Rectal smooth muscle tissue (tissue), 1 donor: ENCODE results near the gene RAP1GDS1.
"Not testable (repeated sequence)": the region's sequence is repeated elsewhere in the genome, so short reads cannot be mapped to it uniquely, and the experiment has no call there.

Experiments
- H3K27ac ChIP-seq: one replicate; pipeline ENCODE4 v1.7.0; 2013; ENCODE audit warnings: low read depth, low read length, inconsistent platforms
- H3K27me3 ChIP-seq: one replicate; pipeline ENCODE4 v1.7.0; 2013; ENCODE audit warnings: low read length; ENCODE audit not compliant: control insufficient read depth, insufficient read depth
- H3K36me3 ChIP-seq: one replicate; pipeline ENCODE4 v1.7.0; 2013; ENCODE audit warnings: low read length; ENCODE audit not compliant: control insufficient read depth, insufficient read depth
- H3K4me1 ChIP-seq: one replicate; pipeline ENCODE4 v1.7.0; 2013; ENCODE audit warnings: low read length; ENCODE audit not compliant: control insufficient read depth, insufficient read depth
- H3K4me3 ChIP-seq: one replicate; pipeline ENCODE4 v1.7.0; 2013; ENCODE audit warnings: low read length
- H3K9ac ChIP-seq: one replicate; pipeline ENCODE4 v1.7.0; 2013; ENCODE audit warnings: low read length

RAP1GDS1 gene

GRCh38 chr4:98293104-98293887, 32.1 kb downstream of the RAP1GDS1 start:
- Histone ChIP-seq H3K27ac (no peak overlapping the region), H3K9ac (no peak overlapping the region), H3K4me3 (no peak overlapping the region), H3K4me1 (no peaks in the 10 kb centered on the region), H3K27me3 (no peaks in the 10 kb centered on the region), H3K36me3 (no peaks in the 10 kb centered on the region)

DNA sequence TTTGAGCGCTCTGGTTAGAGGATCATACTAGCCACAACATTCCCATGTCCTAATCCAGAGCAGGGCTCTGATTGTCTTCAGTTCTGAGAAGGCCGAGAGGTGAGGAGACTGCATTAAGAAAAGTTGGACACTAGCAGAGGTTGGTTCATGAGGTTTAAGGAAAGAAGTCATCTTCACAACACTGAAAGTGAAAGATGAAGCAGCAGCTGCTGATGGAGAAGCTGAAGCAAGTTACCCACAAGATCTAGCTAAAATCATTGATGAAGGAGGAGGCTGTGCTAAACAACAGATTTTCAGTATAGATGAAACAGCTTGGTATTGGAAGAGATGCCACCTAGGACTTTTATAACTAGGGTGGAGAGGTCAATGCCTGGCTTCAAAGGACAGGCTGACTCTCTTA, 36.8 kb downstream of the RAP1GDS1 start:
- Histone ChIP-seq H3K36me3 (no peaks in the 10 kb centered on the region), H3K4me1 (no peaks in the 10 kb centered on the region), H3K27ac (no peak overlapping the region)

GRCh38 chr4:98300706-98301105, 39.5 kb downstream of the RAP1GDS1 start:
- H3K27ac ChIP-seq, result no peak overlapping the region
- H3K27me3 ChIP-seq, result no peaks in the 10 kb centered on the region
- no peak overlapping the region for H3K9ac ChIP-seq
- H3K4me1 ChIP-seq, result no peaks in the 10 kb centered on the region
- no peaks in the 10 kb centered on the region for H3K36me3 ChIP-seq
- no peak overlapping the region for H3K4me3 ChIP-seq

More for the DNA sequence above, 36.8 kb downstream of the RAP1GDS1 start:
- no peak overlapping the region for H3K9ac ChIP-seq
- H3K4me3 ChIP-seq, result no peak overlapping the region
- H3K27me3 ChIP-seq, result no peaks in the 10 kb centered on the region

DNA sequence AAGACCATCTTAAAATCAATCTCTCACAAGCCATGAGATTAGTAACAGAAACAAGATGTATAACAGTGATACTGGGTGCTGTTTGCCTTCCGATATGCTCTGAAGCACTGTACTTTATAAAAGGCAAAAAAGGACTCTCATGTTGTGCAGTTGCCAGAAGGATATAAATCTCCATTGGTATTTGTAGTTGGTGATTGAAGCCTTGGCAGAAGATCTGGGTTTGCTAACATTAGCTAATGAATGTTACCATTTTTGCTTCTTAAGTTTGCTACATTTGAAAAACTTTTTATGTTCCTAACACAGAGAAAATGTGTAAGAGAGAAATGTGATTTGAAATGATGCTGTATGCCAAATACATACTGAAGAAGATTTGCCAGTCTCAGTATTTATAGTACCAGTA, 44.4 kb downstream of the RAP1GDS1 start:
- no peak overlapping the region for H3K9ac ChIP-seq
- no peaks in the 10 kb centered on the region for H3K4me1 ChIP-seq
- H3K36me3 ChIP-seq, result no peaks in the 10 kb centered on the region
- H3K4me3 ChIP-seq, result no peak overlapping the region
- H3K27me3 ChIP-seq, result no peaks in the 10 kb centered on the region
- H3K27ac ChIP-seq, result no peak overlapping the region

- Histone ChIP-seq H3K4me3 (no peak overlapping the region), H3K36me3 (no peaks in the 10 kb centered on the region), H3K27me3 (no peaks in the 10 kb centered on the region), H3K27ac (no peak overlapping the region), H3K9ac (no peak overlapping the region), H3K4me1 (no peaks in the 10 kb centered on the region)
Measured at GRCh38 chr4:98310867-98311266, 49.7 kb downstream of the RAP1GDS1 start.

DNA sequence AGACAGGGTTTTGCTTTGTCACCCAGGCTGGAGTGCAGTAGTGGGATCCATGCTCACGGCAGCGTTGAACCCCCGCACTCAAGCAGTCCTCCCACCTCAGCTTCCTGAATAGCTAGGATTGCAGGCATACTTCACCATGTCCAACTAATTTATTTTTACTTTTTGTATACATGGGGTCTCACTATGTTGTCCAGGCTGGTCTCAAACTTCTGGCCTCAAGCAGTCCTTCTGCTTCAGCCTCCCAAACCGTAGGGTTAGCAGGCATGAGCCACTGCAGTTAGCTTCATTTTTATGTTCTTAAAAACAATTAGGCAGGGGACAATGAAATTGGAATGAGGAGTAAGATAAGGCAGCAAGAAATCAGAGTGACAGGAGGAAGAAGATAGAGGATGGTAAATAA, 50.5 kb downstream of the RAP1GDS1 start:
- H3K4me1 ChIP-seq, result no peaks in the 10 kb centered on the region

DNA sequence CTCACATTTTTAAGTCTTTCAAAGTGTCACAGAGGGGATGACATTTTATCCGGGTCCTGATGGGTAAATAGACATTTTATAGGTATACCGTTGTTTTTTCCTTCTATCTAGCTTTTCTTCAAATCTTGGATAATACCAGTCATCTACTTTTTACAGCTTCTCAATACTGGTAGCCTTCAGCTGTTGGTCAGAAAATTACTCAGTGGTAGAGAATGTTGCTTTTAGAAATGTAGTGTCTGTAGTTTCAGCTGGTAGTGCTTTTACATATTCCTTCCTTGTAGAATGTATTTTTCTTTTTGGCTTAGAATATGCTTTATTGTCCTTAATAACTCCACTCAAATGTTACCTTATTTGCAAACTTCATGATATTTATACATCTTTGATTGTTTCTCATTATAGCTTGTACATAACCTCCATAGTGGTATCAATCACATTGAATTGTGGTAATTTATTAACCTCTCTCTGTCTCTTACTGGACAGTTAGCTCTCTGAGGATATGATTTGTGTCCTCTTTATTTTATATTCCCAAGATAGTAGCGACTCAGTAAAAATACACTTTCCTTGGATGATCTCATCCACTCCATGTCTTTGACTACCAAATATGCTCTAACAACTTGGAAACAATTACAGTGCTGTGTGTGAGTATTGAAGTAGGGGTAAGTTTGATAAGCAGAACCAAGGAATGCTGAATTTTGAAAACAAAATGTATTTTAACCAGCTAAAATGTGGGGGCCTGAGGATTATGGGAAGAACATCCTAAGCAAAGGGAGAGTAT, 53.8 kb downstream of the RAP1GDS1 start:
- Histone ChIP-seq H3K36me3 (no peaks in the 10 kb centered on the region), H3K9ac (no peak overlapping the region), H3K27me3 (no peaks in the 10 kb centered on the region), H3K4me1 (no peaks in the 10 kb centered on the region), H3K27ac (no peak overlapping the region), H3K4me3 (no peak overlapping the region)

More for the DNA sequence above, 50.5 kb downstream of the RAP1GDS1 start:
- H3K4me3 ChIP-seq, result no peak overlapping the region
- no peak overlapping the region for H3K9ac ChIP-seq
- no peaks in the 10 kb centered on the region for H3K27me3 ChIP-seq
- no peaks in the 10 kb centered on the region for H3K36me3 ChIP-seq
- H3K27ac ChIP-seq, result no peak overlapping the region

- Histone ChIP-seq H3K4me1 (no peaks in the 10 kb centered on the region), H3K36me3 (no peaks in the 10 kb centered on the region), H3K27ac (no peak overlapping the region), H3K27me3 (no peaks in the 10 kb centered on the region), H3K9ac (no peak overlapping the region), H3K4me3 (no peak overlapping the region)
Measured at GRCh38 chr4:98318521-98318920, 57.3 kb downstream of the RAP1GDS1 start.

DNA sequence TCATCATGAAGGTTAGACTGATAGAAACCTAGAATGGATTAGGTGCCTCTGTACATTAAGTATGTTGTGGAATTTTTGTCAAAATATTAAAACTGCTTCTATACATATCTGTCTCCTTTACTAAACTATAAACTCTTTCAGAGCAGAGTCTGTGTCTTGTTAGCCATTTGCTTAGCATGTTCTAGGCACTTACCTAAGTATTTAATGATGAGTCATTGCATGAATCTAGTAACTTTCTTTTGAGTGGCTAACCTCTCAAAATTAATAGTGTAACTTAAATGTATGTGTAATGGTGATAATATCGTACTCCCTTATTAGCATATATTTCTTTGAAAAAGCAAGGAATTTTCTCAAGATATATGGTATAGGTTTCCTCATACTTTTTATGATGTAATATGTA, 57.8 kb downstream of the RAP1GDS1 start:
- H3K4me3 ChIP-seq, result no peak overlapping the region
- H3K9ac ChIP-seq, result no peak overlapping the region
- no peaks in the 10 kb centered on the region for H3K36me3 ChIP-seq
- H3K4me1 ChIP-seq, result no peaks in the 10 kb centered on the region
- H3K27me3 ChIP-seq, result no peaks in the 10 kb centered on the region
- H3K27ac ChIP-seq, result no peak overlapping the region

DNA sequence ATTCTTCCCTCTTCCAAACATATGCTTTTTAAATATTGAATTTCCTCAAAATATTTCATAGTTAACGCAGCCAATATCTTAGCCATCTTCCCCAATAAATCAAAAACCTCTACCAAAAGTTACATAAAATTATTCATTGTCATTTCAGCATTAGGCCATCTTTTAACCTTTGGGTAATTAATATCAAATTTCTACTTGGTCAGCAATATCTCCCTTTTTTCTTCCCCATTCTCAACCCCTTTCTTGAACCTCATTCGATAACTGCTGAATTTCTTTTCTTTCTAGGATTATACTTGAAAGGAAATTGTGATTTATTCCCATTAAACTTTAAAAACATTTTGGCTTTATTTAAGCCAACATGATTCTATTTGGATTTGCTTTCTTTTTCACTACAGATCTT, 65.0 kb downstream of the RAP1GDS1 start:
- Histone ChIP-seq H3K9ac (no peak overlapping the region), H3K27ac (no peak overlapping the region), H3K4me3 (no peak overlapping the region), H3K36me3 (no peaks in the 10 kb centered on the region), H3K4me1 (no peaks in the 10 kb centered on the region), H3K27me3 (no peaks in the 10 kb centered on the region)

DNA sequence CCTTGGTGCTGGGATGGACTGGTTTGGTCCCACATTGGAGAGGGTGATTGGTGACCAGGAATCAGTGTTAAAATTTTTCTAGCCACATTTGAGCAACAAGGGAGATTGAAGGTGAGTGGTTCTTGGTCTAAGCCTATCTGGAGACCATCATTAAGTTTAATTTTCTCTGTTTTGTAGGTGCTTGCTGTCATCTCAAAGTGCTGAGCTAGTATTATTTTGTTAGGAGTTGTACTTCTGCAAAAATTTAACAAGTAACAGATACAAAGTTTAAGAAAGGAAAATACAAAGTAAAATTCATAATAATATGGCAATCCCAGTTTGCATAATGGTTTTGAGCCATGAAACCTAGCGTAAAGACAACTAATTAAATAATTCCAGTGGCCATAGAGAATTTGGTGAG, 66.5 kb downstream of the RAP1GDS1 start:
- Histone ChIP-seq H3K9ac (no peak overlapping the region), H3K27me3 (no peaks in the 10 kb centered on the region), H3K27ac (no peak overlapping the region), H3K4me3 (no peak overlapping the region), H3K4me1 (no peaks in the 10 kb centered on the region), H3K36me3 (no peaks in the 10 kb centered on the region)

- H3K4me1 ChIP-seq, H3K27ac ChIP-seq, H3K27me3 ChIP-seq, H3K36me3 ChIP-seq, H3K9ac ChIP-seq, H3K4me3 ChIP-seq: not testable (repeated sequence)
Measured at GRCh38 chr4:98329879-98330640, 68.9 kb downstream of the RAP1GDS1 start.
